Measurements from ENCODE around the gene ORAI1. TPM values are rescaled to one million over a fixed set of nuclear protein-coding genes. Genes with fewer than 3 reads are reported as not detected.
A peak's percentile ranks its signal among the peaks of the same experiment; 100 is the strongest.
"Not testable (repeated sequence)": the region's sequence is repeated elsewhere in the genome, so short reads cannot be mapped to it uniquely, and the experiment has no call there.

ORAI1 gene
- 11.4 and 15.5 TPM in 2 replicates for total RNA-seq (2014; rRNA removed)
- polyA plus RNA-seq (2012): 15.4 TPM

DNA sequence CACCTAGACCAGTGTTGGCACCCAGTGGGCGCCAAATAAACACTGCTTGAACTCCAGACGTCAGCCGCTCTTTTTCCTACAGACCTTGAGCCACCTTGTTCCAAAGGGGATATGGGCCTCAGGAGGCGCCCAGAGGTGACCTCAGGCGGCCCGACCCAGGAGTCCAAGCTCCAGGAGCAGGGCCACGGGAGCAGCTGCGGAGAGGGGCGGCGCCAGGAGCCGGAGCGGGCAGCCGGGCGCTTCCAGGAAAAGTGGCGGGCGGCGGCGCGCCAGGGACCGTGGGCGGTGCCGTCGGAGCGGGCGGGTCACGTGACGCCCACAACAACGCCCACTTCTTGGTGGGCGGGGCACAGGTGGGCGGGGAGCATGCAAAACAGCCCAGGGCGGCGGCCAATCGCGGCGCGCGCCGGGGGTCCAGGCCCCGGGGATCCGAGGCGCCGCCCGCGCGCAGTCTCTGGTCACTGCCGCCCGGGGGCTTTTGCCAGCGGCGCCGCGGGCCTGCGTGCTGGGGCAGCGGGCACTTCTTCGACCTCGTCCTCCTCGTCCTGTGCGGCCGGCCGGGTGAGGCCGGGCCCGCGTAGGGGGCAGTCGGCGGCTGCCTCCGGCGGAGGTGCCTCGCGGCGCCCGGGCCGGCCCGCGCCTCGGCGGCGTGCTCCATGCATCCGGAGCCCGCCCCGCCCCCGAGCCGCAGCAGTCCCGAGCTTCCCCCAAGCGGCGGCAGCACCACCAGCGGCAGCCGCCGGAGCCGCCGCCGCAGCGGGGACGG is at the start of gene ORAI1:
TSS of gene ORAI1 (plus strand) at position 444 of the 766 bp plus-strand sequence.
- peak; percentile 92 for DNase-seq (ENCODE audit: low read depth)

DNA sequence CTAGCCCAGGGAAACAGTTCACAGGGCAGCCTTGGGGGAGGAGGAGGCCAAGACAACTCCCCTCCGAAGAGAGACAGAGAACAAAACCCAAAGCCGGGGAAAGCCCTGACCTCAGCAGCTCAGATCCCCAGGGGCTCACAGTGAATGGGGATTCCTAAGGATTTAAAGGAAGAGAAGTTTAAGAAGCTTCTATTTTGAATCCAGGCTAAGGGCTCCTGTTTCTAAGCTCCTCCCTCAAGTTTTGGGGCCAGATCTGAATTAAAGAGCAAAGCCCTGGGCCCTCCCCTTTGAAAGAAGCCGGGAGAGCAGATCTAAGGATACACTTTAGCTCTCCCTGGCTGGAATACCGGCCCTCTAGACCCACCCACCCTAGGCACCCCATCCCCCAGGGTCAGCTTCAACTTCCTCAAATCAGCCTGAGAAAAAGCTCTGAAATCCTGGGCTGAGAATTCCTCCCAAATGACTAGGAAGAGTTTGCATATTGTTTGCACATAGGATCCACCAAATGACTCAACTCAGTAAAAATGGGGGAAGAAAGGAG is 49.4 kb upstream of the ORAI1 start:
- DNase-seq (ENCODE audit: low read depth): peak; percentile 55

DNA sequence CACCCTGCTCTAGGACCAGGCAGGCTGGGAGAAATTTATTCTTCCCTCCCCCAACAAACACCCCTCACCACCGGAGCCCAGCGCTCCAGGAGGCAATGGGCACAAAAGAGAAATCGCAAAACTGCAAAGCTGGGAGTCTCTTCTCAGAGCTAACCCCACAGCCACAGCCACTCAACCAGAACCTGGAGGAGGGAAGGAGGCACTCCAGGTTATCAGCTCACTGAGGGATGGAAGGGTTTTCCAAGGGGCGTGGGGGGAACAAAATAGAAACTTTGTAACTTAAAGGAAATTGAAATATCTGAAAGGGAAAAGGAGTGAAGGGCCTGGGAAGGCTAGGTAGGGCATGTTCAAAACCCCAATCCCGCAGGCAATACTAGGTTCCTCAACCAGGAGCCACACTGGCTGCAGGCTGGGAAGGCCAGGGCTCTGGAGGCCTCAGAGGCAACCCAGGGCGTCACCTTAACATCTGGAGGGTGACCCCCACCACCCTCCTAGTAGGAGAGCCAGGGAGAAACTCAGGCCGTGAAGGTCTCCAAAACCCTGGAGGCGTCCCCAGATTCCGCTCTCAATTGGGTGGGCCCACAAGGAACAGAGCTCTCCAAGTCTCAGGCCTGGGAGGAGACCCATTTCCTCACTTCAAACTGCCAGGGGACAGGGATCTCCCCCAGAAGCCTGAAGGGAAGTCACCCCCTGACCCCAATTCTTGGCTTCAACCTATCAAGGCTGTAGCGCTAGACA is 48.7 kb upstream of the ORAI1 start:
- DNase-seq (ENCODE audit: low read depth): no peak

DNA sequence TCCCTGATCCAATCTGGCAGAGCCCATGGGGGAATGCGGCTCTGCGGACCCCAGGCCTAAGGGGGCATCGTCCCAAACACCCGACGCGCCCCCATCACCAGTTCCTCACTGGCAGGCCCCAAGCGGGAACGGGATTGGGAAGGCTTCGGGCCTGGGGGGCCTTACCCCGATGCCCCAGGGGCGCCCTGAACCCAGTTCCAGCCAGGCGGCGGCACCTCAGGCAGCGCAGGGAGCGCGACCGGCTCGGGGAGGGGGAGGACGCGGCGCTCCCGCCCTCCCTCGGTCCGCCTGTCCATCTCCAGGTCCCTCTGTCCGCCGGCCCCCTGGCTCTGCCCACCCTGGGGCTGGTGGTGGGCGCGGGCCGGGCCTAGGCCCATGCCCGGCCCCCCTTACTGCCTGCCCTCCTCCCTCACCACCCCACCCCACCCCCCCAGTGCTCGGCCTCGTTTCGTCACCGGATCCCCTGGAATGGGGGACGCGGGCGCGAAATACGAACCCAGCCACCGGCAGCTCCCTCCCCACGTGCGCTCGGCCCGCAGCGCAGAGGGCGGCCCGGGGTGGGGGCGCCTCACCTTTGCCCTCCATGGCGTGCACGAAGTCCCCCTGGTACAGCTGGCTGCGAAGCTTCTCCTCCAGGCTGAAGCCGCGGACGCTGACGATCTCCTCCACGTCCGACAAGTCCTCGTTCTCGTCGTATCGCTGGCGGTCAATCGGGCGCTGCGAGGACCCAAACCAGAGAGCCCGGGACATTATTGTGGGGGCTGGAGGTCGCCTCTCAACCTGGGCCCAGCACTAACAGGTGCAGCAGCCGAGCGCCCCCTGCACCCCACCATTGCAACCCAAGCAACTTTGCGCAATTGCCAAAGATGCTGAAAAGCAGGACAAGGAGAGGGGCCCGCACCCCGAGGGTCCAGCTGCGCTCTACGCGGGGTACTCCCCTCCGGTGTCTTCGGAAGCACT is 47.8 kb upstream of the ORAI1 start:
- no peak for DNase-seq (ENCODE audit: low read depth)

DNA sequence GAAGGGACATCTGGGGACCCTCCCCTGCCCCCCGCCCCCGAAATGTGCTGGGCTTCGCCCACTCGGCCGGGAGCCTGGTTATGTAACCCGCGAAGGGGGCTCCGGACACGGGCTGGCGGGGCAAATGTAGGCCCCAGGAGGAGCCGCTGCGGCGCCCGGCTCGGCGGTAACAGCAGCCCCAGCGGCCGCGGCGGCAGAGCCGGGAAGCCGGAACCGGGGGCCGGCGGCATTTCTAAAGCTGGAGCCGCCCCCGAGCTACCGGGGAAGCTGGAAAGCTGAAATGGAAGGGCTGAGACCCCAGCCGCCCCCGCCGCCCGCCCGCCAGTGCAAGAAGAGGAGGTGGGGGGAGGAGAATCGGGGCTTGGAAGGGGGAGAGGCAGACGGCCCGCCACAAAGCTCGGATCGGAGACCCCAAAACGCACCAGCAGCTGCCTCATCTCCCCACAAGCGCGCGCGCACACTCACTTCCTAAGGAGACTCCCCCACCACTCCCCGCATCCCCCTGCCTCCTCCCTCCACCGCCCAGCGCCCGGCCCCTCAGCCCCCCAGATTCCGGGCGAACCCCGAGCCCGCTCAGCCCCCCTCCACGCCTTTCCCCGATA is 47.0 kb upstream of the ORAI1 start:
- DNase-seq (ENCODE audit: low read depth): peak; percentile 36

DNA sequence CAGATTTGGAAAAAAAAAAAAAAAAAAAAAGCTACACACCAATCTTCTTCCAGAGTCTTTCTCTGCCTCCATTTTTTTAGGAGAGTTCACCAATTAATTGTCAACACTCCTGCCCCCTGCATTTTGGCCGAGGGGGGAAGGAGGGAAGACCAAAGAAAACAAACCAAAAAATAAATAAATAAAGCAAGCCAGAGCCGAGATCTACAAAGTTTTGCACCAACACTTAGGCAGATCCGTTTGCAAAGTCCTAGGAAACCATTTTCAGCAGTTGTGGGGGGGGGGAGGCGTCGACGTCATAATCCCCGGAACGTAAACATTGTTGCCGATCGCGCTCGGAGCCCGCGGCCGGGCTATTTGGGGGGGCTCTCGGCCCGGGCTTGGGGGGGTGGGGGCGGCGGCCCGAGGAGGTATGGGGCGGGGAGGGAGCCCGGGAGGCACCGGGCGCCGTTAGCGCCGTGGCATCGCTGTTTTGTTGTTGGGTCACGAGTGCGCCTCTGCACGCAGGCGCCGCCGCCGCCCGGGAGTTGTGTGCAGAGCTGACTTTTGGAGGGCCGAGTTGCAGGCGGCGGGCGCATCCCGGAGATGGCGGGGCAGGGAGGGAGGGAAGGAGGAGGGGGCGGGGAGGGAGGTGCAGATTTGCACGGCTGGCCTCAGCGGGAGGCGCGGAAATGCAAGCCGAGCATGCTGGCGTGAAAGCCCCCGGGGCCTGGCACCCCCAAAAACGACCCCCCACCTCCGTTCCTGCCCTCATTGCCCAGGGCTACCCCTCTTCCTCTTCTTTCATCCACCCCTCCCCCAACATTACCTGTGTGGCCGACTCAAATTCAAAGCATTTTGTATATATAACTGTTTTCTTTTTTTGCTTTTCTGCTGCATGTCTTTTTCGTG is 46.1 kb upstream of the ORAI1 start:
- peak; percentile 69 for DNase-seq (ENCODE audit: low read depth)

DNA sequence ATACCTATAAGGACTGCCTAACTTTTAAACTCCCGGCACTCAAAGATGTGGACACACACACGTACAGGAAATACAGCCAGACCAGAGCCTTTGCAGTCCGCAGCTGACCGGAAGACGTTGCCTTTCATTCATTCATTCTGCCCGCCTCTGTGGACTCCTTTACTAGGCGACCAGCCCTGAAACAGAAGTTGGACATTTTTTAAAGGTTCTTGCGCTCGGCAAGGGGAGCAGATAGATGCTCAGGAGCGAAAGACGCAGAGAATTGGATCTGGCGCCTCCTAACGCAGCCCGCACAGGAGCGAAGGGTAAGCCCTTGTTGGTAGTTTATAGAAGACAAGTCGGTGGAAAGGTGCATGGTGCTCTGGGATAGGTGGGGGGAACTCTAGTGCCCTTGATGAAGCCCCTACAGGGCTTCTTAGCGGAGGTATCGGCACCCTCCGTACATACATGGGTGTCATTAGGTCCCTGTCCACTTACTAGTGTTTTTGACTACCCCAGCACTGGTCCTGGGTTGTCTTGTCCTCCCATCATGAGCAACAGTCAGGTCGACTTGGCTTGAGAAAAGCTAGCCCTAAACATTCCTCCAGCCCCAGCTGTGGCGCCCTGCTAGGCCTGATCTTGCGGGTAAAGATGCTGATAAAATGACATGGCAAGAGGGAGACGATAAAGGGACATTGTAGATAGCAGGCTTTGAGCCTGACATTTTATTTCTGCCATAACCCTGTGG is 45.2 kb upstream of the ORAI1 start, which contains the start of gene KDM2B:
TSS of gene KDM2B (minus strand) at position 65 of the 727 bp plus-strand sequence. CDS start 112 bp downstream, outside the sequence.
- peak; percentile 42 for DNase-seq (ENCODE audit: low read depth)

DNA sequence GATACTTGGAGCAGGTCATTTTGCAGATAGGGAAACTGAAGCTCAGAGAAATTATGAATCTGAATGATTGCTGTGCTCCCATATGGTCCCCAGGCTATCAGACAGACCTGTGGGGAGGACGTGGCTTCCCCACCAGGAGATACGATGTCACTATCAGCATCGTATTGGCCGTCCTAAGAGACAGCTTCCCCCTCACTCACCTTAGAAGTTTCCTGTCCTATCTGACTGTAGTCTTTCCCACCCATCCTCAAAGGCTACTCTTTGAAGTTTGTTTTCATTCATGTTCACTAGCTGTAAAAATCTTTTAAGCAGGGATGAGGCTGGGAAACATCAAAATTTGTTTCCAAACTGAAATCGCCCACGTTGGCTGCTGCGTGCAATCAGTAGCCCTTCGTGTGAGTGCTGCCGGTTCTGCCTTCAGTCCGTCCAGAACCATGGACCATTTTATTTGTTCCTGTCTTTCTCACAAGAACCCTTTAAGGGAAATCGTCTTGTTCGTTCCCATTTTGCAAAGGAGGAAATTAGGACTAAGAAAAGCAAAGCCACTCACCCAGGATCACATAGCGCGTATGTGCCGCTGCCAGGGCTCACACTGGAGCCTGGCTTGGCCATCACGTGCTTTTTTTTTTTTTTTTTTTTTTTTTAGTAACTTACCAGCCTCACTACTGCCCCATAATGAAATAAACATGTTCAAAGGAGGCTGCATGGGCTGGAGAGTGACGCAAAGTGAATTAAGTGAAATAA is 44.5 kb upstream of the ORAI1 start:
- peak; percentile 45 for DNase-seq (ENCODE audit: low read depth)

DNA sequence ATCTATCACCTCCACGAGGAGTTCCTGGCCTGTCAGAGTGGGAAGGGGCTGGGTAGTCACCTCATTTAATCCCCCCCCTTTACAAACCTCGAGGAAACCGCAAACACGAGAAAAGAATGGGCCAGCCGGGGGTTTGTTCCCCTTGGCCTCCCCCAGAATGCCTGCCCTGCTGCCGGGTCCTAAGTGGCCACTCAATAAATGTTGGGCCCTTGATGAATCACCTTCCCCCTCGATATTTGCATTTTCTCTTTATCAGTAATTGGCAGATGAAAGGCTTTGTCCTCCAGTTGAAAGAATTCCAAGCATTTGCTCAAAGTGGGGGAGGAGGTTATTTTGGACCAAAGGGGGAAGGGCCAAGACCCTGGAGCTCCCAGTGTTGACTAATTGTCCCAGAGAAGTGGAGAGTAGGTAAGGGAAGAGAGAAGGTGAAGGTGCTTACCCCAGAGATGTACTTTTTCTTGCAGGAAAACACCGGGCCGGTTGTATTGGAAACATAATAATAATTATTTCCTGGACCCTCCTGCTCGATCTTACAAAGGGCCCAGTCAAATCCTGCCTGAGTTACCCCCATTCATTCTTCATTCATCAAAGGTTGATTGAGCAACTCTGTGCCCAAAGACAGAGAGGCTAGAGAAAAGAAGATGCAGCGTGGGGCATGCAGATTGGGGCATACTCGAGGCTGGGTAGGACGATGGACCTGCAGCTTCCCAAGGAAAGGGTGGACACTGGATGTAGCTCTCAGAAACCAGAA is 43.6 kb upstream of the ORAI1 start:
- no peak for DNase-seq (ENCODE audit: low read depth)

DNA sequence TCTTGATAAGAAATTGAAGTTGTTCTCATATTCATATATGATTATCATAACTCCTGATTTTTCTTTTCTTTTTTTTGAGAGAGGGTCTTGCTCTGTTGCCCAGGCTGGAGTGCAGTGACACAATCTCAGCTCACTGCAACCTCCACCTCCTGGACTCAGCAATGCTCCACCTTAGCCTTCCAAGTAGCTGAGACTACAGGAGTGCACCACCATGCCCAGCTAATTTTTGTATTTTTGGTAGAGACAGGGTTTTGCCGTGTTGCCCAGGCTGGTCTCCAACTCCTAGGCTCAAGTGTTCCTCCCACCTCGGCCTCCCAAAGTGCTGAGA is 43.0 kb upstream of the ORAI1 start:
- not testable (repeated sequence) for DNase-seq (ENCODE audit: low read depth)

DNA sequence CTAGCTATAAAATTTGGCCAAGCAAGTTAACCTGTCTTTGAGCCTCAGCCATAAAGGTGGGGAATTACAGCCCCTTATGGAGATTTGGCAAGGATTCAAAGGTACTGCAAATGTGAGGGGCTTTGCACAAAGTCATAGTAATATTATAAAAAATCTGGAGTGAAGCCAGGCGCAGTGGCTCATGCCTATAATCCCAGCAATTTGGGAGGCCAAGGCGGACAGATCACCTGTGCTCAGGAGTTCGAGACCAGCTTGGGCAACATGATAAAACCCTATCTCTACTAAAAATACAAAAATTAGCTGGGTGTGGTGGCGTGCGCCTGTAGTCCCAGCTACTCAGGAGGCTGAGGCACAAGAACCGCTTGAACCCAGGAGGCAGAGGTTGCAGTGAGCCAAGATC is 41.4 kb upstream of the ORAI1 start:
- not testable (repeated sequence) for DNase-seq (ENCODE audit: low read depth)

DNA sequence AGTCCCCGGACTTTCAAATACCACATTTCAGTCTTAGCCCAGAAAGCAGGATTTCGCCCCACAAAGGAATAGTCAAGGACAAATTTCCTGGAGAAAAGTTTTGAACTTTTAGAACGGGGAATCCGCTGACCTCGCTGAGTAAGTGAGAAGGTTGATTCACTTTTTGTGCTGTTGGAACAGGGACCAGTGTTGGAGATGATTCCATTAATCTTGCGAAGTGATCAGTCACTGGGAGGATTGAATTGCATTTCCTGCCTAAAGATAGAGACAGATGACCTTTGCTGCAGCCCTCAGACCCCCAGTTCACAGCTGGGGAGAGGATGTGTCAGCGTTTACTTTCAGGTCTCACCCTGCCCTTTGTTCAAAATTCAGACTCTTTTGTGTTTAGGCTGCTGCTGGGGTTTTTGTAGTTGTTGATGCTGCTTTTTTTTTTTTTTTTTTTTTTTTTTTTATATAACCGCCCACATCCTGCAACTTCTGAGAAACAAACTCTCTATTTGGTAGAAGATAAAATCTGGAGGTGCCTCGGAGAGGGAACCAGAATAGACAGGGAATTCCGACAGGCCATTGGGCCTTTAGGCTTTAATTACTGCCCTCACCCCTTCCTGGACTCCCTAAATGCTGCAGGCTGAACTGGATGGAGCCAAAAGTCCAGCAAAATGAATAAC is 35.7 kb upstream of the ORAI1 start:
- DNase-seq (ENCODE audit: low read depth): peak; percentile 71

DNA sequence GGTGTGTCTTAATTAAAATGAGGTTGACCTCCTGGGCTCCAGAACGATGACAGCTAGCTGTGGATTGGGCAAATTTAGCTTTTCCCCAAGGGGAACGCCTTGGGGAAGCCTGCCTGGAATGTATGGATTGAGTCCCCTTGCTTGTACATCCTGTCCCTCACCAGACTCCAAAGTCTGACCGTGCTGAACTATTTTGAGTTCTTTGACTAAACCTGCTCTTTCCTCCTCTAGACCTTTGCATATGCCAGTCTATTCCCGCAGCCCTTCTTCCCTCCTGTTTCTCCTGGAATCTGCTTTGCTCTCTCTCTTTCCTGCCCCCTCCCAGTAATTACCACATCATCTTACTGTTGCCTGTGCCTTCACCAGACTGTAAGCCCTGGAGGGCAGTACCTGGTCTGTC is 34.0 kb upstream of the ORAI1 start:
- no peak for DNase-seq (ENCODE audit: low read depth)

DNA sequence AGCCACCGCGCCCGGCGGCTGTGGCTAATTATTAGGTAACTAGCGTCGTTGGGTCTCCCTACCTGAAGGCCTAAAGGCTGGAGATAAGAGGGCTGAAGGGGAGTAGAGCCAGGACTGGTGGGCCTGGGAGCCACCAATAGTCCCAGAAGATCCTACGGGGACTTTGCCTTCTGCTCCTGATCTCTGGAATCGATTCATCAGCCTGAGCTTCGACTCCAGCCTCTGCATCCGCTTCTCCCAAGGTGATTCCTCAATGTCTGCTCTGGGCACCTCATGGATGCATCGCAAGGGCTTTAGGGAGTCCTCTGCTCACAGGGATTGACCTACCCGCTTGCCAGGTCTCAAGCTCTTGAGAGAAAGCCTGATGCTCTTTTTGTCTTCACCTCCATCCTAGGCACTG is 30.8 kb upstream of the ORAI1 start:
- no peak for DNase-seq (ENCODE audit: low read depth)

DNA sequence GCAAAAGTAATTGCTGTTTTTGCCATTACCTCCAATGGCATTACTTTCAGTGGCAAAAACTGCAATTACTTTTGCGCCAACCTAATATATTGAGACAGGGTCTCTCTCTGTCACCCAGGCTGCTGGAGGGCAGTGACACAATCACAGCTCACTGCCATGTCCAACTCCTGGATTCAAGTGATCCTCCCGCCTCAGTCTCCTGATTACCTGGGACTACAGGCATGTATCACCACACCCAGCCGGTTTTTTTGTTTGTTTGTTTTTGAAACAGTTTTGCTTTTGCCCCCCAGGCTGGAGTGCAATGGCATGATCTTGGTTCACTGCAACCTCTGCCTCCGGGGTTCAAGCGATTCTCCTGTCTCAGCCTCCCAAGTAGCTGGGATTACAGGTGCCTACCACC is 29.8 kb upstream of the ORAI1 start:
- no peak for DNase-seq (ENCODE audit: low read depth)

DNA sequence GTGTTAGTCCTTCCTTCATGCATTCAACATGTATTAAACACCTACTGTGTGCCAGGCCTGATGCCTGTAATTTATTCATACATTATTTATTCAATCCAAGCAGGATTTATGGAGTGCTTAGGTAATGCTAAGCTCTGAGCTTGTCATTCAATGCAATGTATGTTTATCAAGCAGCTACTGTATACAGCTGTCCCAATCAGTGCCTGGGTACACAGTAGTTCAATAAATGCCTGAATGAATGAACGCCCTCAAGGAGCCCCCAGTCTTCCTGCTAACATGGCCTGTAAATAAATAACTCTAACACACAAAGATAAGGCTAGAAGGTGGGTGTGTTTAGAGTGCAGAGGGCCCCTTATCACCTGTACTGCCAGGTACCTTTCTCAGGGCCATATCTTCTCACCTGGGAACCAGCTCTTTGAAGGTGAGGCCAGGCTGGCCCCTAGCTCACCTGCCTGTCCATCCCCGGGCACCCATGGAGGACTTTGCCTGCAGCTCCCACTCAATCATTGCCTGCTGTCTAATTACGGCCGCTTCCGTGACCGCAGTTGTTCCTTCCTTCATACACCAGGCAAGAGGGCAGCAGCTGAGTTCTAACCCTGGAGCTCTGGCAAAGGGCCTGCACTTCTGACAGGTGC is 25.5 kb upstream of the ORAI1 start:
- DNase-seq (ENCODE audit: low read depth): no peak

DNA sequence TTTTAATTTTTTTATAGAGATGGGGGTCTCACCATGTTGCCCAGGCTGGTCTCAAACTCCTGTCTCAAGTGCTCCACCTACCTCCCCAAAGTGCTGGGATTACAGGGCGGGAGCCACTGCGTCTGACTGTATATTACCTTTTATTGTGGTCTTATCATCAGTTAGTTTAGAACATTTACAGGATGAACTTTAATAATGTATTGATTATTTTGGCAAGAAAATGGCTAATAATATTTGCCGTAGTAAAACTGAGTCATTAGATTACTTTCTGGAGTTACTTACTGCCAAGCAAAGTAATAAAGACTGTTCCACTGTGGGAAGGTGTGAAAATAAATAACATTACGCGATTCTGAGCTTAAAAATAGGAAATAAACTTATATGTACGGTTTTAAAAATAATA is 23.6 kb upstream of the ORAI1 start:
- no peak for DNase-seq (ENCODE audit: low read depth)
